Fibroblast of skin of left quadriceps (primary cell): ENCODE results near the gene LIMS2.

Experiments
- DNase-seq, 2 experiments: peaks; one replicate each; pipeline ENCODE4 v3.0.0-alpha.2; 2013; ENCODE audit warnings: low read depth in 2 of 2

Gene LIMS2

GRCh38 chr2:127645395-127646291 lies 29.7 kb downstream of the LIMS2 start, which contains the start of gene GPR17:
Gene GPR17, plus strand, starts transcription at chr2:127646153. Its CDS starts 4,583 bp downstream, at chr2:127650736.
- no peak for DNase-seq

DNA sequence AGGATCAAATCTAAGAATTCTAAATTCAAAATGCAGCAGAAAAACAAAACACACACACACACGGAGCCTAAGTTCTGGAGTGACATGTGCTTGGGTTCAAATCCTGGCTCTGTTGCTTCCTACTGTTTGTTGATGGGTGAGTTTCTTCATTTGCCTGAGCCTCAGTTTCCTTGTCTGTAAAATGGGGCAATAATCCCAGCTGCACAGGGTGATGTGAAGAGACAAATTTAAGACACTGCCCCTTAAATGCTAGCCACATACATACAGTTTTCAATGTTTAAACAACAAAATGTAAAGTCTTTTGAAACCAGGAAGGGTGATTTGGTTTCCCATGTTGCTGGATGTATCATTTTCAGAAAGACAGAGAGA lies 30.3 kb downstream of the LIMS2 start:
- no peak for DNase-seq

DNA sequence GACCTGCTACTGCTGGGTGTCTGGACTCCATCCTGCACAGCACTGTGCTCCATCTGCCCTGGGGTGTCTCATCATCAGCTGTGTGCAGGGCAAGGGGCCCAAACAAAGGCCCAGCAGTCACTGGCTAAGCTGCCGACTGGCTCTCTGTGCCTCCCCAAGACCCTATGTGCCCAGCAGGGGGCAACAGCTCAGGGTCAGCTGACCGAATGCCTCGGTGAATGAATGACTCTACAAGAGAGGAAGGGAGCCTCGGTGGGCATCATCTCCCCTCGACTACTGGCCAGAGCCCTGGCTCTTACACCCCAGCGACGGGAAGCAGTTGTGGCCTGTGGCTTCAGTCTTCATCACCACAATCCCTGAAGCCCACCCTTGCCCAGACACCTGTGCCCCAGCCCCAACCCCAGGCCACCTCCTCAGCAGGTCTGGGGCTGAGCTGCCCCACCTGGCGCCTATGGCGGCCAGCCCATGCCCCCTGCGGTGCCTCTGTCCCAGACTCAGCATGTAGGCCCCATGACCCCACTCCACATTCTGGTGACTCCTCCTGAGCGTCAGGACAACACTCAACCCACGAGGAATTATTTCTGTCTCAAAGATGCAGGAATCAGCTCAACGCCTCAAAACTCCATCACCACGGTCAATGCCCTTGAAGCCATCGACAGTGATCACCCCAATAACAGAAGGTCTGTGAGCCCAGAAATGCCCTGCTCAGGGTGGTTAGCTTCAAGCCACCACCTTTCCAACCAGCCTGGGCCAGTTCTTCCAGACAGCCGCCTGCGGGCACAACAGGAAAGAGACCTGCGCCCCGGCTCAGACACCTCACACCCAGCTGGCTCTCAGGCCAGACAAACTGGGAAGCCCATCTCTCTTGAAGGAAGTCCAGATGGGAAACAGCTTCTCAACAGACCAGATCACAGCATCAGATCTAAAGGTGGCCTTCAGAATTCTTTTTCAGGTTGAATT lies 31.0 kb downstream of the LIMS2 start:
- DNase-seq = no peak

DNA sequence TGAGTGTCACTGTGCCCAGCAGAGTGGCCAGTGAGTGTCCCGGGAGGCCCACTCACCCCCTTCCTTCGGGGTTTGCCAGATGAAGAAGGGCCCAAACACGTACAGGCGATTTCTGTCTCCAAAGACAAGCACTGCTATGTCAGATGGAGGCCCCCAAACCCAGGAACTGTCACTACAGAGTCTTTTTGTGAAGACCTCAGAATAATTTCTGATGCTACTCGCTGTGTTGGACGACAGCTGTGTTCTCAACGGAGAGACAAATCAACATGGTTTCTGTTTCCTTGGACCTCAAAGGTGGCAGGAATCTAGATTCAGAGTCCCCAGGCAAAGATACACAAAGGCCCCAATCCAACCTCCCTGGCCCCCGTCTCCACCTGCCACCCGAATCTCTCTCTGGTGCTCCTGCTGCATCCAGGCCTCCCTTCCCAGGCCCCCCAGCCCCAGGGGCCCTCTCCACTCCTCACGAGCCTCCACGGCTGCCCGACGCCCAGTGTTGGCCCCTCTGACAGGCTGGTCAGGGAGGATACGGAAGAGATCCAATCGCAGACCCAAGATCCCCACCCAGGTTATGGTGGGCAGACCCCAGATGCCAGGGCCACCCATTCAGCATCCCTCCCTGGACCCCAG lies 31.8 kb downstream of the LIMS2 start:
- DNase-seq = no peak

GRCh38 chr2:127642706-127643438 lies 32.5 kb downstream of the LIMS2 start:
- no peak for DNase-seq

- no peak for DNase-seq
Measured at GRCh38 chr2:127641846-127642507, 33.4 kb downstream of the LIMS2 start.

- no peak for DNase-seq
Measured at GRCh38 chr2:127641133-127641532, 34.2 kb downstream of the LIMS2 start.

GRCh38 chr2:127640082-127641072 lies 35.0 kb downstream of the LIMS2 start:
- DNase-seq = no peak

DNA sequence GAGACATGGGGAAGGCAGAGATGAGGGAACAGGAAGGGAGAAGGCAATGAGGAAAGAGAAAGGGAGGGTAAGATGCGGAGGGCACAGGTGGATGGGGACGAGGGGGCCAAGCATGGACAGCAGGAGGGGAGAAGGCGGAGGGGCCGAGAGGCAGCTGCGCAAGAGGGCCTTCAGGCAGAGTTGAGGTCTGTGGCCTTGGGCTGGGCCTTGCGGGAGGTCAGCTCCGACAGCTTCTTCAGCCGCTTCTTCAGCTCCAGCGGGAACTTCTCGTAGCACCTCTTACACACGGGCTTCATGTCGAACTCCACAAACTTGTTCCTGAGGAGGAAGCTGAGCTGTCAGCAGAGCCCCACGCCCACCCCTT lies 36.2 kb downstream of the LIMS2 start:
- DNase-seq = no peak

- DNase-seq = no peak
Measured at GRCh38 chr2:127638361-127639110, 36.8 kb downstream of the LIMS2 start.

DNA sequence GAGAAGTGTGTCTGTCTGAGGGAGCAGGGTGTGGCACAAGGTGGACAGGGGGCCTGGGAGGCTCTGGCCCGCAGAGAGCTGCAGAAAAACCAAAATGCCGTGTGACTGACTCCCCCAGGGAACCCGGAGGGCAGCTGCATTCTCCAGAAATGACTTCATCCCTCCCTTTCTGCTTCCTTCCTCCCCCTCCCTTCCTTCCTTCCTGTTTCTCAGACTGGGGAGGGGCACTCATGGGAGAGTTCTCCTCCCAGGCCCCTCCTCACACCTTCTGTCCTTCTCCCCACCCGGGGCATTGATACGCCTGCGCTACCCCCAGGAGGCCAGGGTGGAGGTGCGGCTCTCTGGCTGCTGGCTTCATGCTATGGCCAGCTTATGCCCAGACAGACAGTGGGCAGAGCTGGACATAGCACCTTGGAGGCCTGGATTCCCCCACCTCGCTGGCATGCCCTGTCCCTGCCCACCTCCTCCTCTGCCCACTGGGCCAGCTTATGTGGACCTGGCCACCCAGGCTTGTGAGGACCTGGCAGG lies 37.5 kb downstream of the LIMS2 start:
- peak; percentile 57 to 60 for DNase-seq

- DNase-seq = no peak
Measured at GRCh38 chr2:127637236-127637630, 38.1 kb downstream of the LIMS2 start.

GRCh38 chr2:127636248-127637235 lies 38.8 kb downstream of the LIMS2 start:
- no peak for DNase-seq

GRCh38 chr2:127635380-127636237 lies 39.7 kb downstream of the LIMS2 start:
- no peak for DNase-seq

DNA sequence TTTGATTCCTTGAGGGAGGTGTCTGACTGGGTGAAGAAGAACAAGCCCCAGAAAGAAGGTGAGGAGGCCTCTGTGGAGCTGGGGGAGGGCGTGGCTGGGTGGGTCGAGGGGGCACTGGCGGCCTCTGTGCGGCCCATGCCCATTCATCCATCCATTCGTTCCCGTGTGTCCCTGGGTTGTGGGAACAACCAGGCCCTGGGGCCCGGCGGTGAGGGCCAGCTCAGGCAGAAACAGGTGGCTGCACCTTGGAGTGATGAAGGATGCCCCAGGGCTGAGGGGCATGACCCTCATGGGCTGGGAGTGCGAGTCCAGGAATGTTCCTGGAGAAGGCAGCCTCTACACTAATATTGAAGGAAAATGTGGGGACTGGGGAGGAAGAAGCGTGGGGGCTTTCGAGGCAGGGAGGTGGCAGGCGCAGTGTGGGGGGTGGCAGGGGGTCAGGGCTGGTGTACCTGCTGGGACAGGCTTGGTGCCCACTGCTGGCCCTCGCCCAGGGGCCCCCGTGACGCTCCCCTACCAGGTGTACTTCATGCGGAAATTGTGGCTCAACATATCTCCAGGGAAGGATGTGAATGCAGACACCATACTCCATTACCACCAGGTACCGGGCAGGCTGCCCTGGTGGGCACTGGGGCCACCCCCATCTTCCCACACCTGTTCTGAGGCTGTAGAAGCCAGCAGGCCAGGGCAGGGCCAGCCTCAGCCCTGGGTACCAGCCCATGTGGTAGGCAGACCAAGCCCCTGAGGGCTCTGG lies 40.5 kb downstream of the LIMS2 start:
- no peak for DNase-seq
